ENCODE data around the gene NTRK2.

- TF ChIP-seq, protein P1, sequence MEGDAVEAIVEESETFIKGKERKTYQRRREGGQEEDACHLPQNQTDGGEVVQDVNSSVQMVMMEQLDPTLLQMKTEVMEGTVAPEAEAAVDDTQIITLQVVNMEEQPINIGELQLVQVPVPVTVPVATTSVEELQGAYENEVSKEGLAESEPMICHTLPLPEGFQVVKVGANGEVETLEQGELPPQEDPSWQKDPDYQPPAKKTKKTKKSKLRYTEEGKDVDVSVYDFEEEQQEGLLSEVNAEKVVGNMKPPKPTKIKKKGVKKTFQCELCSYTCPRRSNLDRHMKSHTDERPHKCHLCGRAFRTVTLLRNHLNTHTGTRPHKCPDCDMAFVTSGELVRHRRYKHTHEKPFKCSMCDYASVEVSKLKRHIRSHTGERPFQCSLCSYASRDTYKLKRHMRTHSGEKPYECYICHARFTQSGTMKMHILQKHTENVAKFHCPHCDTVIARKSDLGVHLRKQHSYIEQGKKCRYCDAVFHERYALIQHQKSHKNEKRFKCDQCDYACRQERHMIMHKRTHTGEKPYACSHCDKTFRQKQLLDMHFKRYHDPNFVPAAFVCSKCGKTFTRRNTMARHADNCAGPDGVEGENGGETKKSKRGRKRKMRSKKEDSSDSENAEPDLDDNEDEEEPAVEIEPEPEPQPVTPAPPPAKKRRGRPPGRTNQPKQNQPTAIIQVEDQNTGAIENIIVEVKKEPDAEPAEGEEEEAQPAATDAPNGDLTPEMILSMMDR (optimal IDR thresholded peaks at IDR 0.05 in 1 of 3, IDR thresholded peaks at IDR 0.05 in 1 of 3, conservative IDR thresholded peaks at IDR 0.05 in 1 of 3; ENCODE audit: extremely low read depth in 1 of 3, insufficient read depth in 2 of 3, low read length in 3 of 3), result no peak
- TF ChIP-seq EZH2 (IDR thresholded peaks at IDR 0.05; ENCODE audit: low read length), result no peak
Observed at GRCh38 chr9:85064811-85065371, 395.4 kb downstream of the NTRK2 start.
